CD14-positive monocyte (primary cell): ENCODE data around the gene LCE4A. TPM values are rescaled to one million over a fixed set of nuclear protein-coding genes. Genes with fewer than 3 reads are reported as not detected.

Experiments used
- DNase-seq, 3 donors: peaks; one replicate each; pipeline ENCODE4 v3.0.0-alpha.2; 2011 to 2022
- H2AFZ ChIP-seq: 2 replicates; pipeline ENCODE4 v1.6.0; 2012; ENCODE audit warnings: mild to moderate bottlenecking, low read depth, low read length, inconsistent platforms; ENCODE audit not compliant: insufficient read depth, poor library complexity, severe bottlenecking
- H3K27ac ChIP-seq, 2 donors: 1 replicate in 1 of 2; 2 replicates in 1 of 2; pipeline ENCODE4 v1.5.1; 2012 to 2013; ENCODE audit warnings: low read length in 2 of 2, control low read depth in 1 of 2, inconsistent platforms in 1 of 2, low read depth in 1 of 2, mild to moderate bottlenecking in 1 of 2
- H3K27me3 ChIP-seq, 2 donors: one replicate each; pipeline versions ENCODE4 v1.6.0 to v1.6.1; 2011 to 2013; ENCODE audit warnings: low read length in 2 of 2; ENCODE audit not compliant: control insufficient read depth in 2 of 2, insufficient read depth in 2 of 2
- H3K36me3 ChIP-seq, 2 donors: replicated peaks in 1 of 2; 1 replicate in 1 of 2; 2 replicates in 1 of 2; pipeline versions ENCODE4 v1.5.1 to v1.6.1; 2012 to 2013; ENCODE audit warnings: low read length in 2 of 2, control low read depth in 1 of 2, inconsistent platforms in 1 of 2, mild to moderate bottlenecking in 1 of 2; ENCODE audit not compliant: insufficient read depth in 2 of 2, control insufficient read depth in 1 of 2
- H3K4me1 ChIP-seq, 2 donors: 1 replicate in 1 of 2; 2 replicates in 1 of 2; pipeline versions ENCODE4 v1.5.1 to v1.6.1; 2012 to 2013; ENCODE audit warnings: low read length in 2 of 2, control low read depth in 1 of 2, inconsistent platforms in 1 of 2, mild to moderate bottlenecking in 1 of 2, moderate library complexity in 1 of 2; ENCODE audit not compliant: insufficient read depth in 2 of 2, control insufficient read depth in 1 of 2
- H3K4me2 ChIP-seq: replicated peaks from 2 replicates; pipeline ENCODE3; 2012; ENCODE audit warnings: low read length, moderate library complexity, mild to moderate bottlenecking; ENCODE audit not compliant: poor library complexity, severe bottlenecking; ENCODE audit errors: extremely low read depth
- H3K4me3 ChIP-seq, 3 experiments: fragments of 200-600 bp in 1 of 3; sonication (generic) in 1 of 3; replicated peaks in 1 of 3; 1 replicate in 2 of 3; 2 replicates in 1 of 3; pipeline ENCODE4 v1.5.1; 2011 to 2013; ENCODE audit warnings: low read length in 3 of 3, mild to moderate bottlenecking in 3 of 3, control low read depth in 2 of 3, low read depth in 2 of 3, inconsistent platforms in 1 of 3, moderate library complexity in 1 of 3
- H3K79me2 ChIP-seq: 2 replicates; pipeline ENCODE4 v1.6.0; 2012; ENCODE audit warnings: mild to moderate bottlenecking, control low read depth, inconsistent platforms, low read length, moderate library complexity; ENCODE audit not compliant: insufficient read depth
- H3K9ac ChIP-seq: 2 replicates; pipeline ENCODE4 v1.6.0; 2017; ENCODE audit warnings: low read length, mild to moderate bottlenecking; ENCODE audit not compliant: insufficient read depth, poor library complexity, severe bottlenecking
- H3K9me3 ChIP-seq, 2 donors: replicated peaks in 1 of 2; 1 replicate in 1 of 2; 2 replicates in 1 of 2; pipeline versions ENCODE4 v1.5.1 to v1.6.1; 2012 to 2013; ENCODE audit warnings: low read length in 2 of 2, control low read depth in 1 of 2; ENCODE audit not compliant: control insufficient read depth in 1 of 2, insufficient read depth in 1 of 2
- H4K20me1 ChIP-seq: 2 replicates; pipeline ENCODE4 v1.6.0; 2012; ENCODE audit warnings: mild to moderate bottlenecking, low read length, control low read depth, moderate library complexity; ENCODE audit not compliant: insufficient read depth
- H3K27ac Mint-ChIP-seq, 7 donors: one replicate each; pipeline ENCODE4 v1.8.0; 2020; ENCODE audit warnings: mild to moderate bottlenecking in 7 of 7, mixed read lengths in 7 of 7, moderate library complexity in 6 of 7, inconsistent platforms in 2 of 7
- H3K27me3 Mint-ChIP-seq, 3 donors: one replicate each; pipeline ENCODE4 v1.8.0; 2021 to 2022; ENCODE audit warnings: low read depth in 3 of 3, mild to moderate bottlenecking in 3 of 3, mixed read lengths in 3 of 3, moderate library complexity in 3 of 3, inconsistent platforms in 1 of 3
- H3K36me3 Mint-ChIP-seq, 2 donors: one replicate each; pipeline ENCODE4 v1.8.0; 2020; ENCODE audit warnings: mixed read lengths in 2 of 2, inconsistent platforms in 1 of 2, mild to moderate bottlenecking in 1 of 2
- H3K4me1 Mint-ChIP-seq: one replicate; pipeline ENCODE4 v1.8.0; 2020; ENCODE audit warnings: mild to moderate bottlenecking, mixed read lengths
- H3K4me3 Mint-ChIP-seq, 2 donors: one replicate each; pipeline ENCODE4 v1.8.0; 2020; ENCODE audit warnings: mild to moderate bottlenecking in 2 of 2, mixed read lengths in 2 of 2, moderate library complexity in 1 of 2
- H3K9me3 Mint-ChIP-seq, 7 donors: one replicate each; pipeline ENCODE4 v1.8.0; 2020 to 2022; ENCODE audit warnings: mixed read lengths in 7 of 7, mild to moderate bottlenecking in 6 of 7, moderate library complexity in 6 of 7, inconsistent platforms in 2 of 7
- CTCF ChIP-seq: fragments of 200-600 bp; IDR thresholded peaks from one replicate; pipeline ENCODE4 v1.8.0; 2022; ENCODE audit warnings: antibody characterized with exemption, mild to moderate bottlenecking
- WGBS: methylation state at CpG from one replicate; pipeline ENCODE4 v1.1.5; 2013; ENCODE audit warnings: missing lambda C conversion rate; ENCODE audit not compliant: insufficient coverage; 5-methylcytosine and 5-hydroxymethylcytosine counted together
- intact Hi-C, 2 donors: fragments of 100-400 bp; cut with micrococcal nuclease; formaldehyde crosslinking; loops; one replicate each; pipeline versions ENCODE4 v1.15.0 to v1.15.1; 2023
- polyA plus RNA-seq, 3 donors: library from polyadenylated mRNA; depleted of rRNA in 1 of 3; unstranded in 2 of 3; stranded (reverse) in 1 of 3; fragments of 300-500 nt in 2 of 3; fragments of >200 nt in 1 of 3; fragmentation: Illumina TruSeq in 2 of 3; gene quantifications; 1 replicate in 2 of 3; 2 replicates in 1 of 3; pipeline ENCODE4 v1.2.3, GENCODE V29; 2012 to 2021

Gene LCE4A
- polyA plus RNA-seq, 3 donors, result not detected

- no peaks in the 10 kb centered on the region for H3K36me3 Mint-ChIP-seq
- Histone ChIP-seq H3K79me2 (no peaks in the 10 kb centered on the region), H2AFZ (no peak within 1 kb of the TSS), H3K36me3 (no peaks in the 10 kb centered on the region), H3K9ac (no peak within 1 kb of the TSS), H3K4me3 (no peak within 1 kb of the TSS), H3K27ac (no peak within 1 kb of the TSS), H3K27me3 (peaks cover 0 to 3% of the 10 kb centered on the region in 2 donors), H3K4me1 (no peaks in the 10 kb centered on the region), H3K9me3 (no peaks in the 10 kb centered on the region), H4K20me1 (no peaks in the 10 kb centered on the region), H3K4me2 (no peak within 1 kb of the TSS)
- peaks cover 3 to 14% (median 7%) of the 10 kb centered on the region in 3 donors for H3K27me3 Mint-ChIP-seq
- WGBS, result 84% methylated on average over 4 of the region's 6 CpGs
- no peaks in the 10 kb centered on the region for H3K4me1 Mint-ChIP-seq
- H3K4me3 Mint-ChIP-seq, result no peak within 1 kb of the TSS
- peaks cover 0 to 2% (median 0%) of the 10 kb centered on the region in 7 donors for H3K9me3 Mint-ChIP-seq
- no peak for TF ChIP-seq CTCF
- no peak for DNase-seq
- no peak within 1 kb of the TSS for H3K27ac Mint-ChIP-seq
- intact Hi-C loops, result no loop called here
These were observed 49.8 kb downstream of the LCE4A start, which contains the start of gene KPRP for GRCh38 chr1:152757747-152758146. TSS of gene KPRP (plus strand) at chr1:152758025. CDS start at chr1:152759589, 1,564 bp downstream.

GRCh38 chr1:152758636-152759035 is 50.7 kb downstream of the LCE4A start:
- no peaks in the 10 kb centered on the region for H3K36me3 Mint-ChIP-seq
- Histone ChIP-seq H3K36me3 (no peaks in the 10 kb centered on the region), H2AFZ (no peak overlapping the region), H3K9ac (no peak overlapping the region), H3K4me2 (no peak overlapping the region), H3K4me3 (no peak overlapping the region), H3K9me3 (no peaks in the 10 kb centered on the region), H3K27me3 (no peaks in the 10 kb centered on the region), H3K27ac (no peak overlapping the region), H3K79me2 (no peaks in the 10 kb centered on the region), H4K20me1 (no peaks in the 10 kb centered on the region), H3K4me1 (no peaks in the 10 kb centered on the region)
- WGBS, result 92% methylated on average over 3 of the region's 4 CpGs
- H3K27me3 Mint-ChIP-seq, result peaks cover 0 to 13% (median 5%) of the 10 kb centered on the region in 3 donors
- TF ChIP-seq CTCF, result no peak
- DNase-seq, result no peak
- H3K9me3 Mint-ChIP-seq, result peaks cover 0 to 2% (median 0%) of the 10 kb centered on the region in 7 donors
- no peak overlapping the region for H3K27ac Mint-ChIP-seq
- no peaks in the 10 kb centered on the region for H3K4me1 Mint-ChIP-seq
- intact Hi-C loops, result no loop called here
- no peak overlapping the region for H3K4me3 Mint-ChIP-seq

Other genes with a start within 250 kb of the LCE4A start
- not detected for gene LCE5A, start 197.4 kb upstream of the LCE4A start, polyA plus RNA-seq
- not detected for gene CRCT1, start 193.7 kb upstream of the LCE4A start, polyA plus RNA-seq
- gene LCE3E, start 141.4 kb upstream of the LCE4A start, polyA plus RNA-seq, result not detected
- gene LCE3D, start 127.6 kb upstream of the LCE4A start, polyA plus RNA-seq, result not detected
- gene LCE3C, start 107.9 kb upstream of the LCE4A start, polyA plus RNA-seq, result not detected
- not detected for gene LCE3B, start 94.3 kb upstream of the LCE4A start, polyA plus RNA-seq
- not detected for gene LCE3A, start 85.1 kb upstream of the LCE4A start, polyA plus RNA-seq
- not detected for gene LCE2D, start 44.8 kb upstream of the LCE4A start, polyA plus RNA-seq
- gene LCE2C, start 32.9 kb upstream of the LCE4A start, polyA plus RNA-seq, result not detected
- not detected for gene LCE2B, start 22.0 kb upstream of the LCE4A start, polyA plus RNA-seq
- gene LCE2A, start 9.8 kb upstream of the LCE4A start, polyA plus RNA-seq, result not detected
- not detected for gene KPRP, start 49.9 kb downstream of the LCE4A start, polyA plus RNA-seq
- not detected for gene LCE1F, start 67.0 kb downstream of the LCE4A start, polyA plus RNA-seq
- not detected for gene LCE1E, start 78.1 kb downstream of the LCE4A start, polyA plus RNA-seq
- not detected for gene LCE1D, start 88.6 kb downstream of the LCE4A start, polyA plus RNA-seq
- gene LCE1C, start 98.5 kb downstream of the LCE4A start, polyA plus RNA-seq, result not detected
- gene LCE1B, start 103.8 kb downstream of the LCE4A start, polyA plus RNA-seq, result not detected
- not detected for gene LCE1A, start 119.3 kb downstream of the LCE4A start, polyA plus RNA-seq
- not detected for gene LCE6A, start 134.7 kb downstream of the LCE4A start, polyA plus RNA-seq
- gene LCE7A, start 151.8 kb downstream of the LCE4A start, polyA plus RNA-seq, result not detected
- gene SMCP, start 170.2 kb downstream of the LCE4A start, polyA plus RNA-seq, result not detected
- gene IVL, start 200.4 kb downstream of the LCE4A start, polyA plus RNA-seq, result not detected
- not detected for gene SPRR5, start 239.0 kb downstream of the LCE4A start, polyA plus RNA-seq